OCI-LY3 (cell line): Measurements from ENCODE around the gene OR6B3.

ENCODE experiments used
- CTCF ChIP-seq: fragments of 200-600, 300-600 bp; sonication (generic); IDR thresholded peaks from 2 replicates; pipeline ENCODE4 v1.5.1; 2014; ENCODE audit warnings: antibody characterized with exemption, low read length, low read depth
- EZH2phosphoT487 ChIP-seq: fragments of 200-600 bp; shearing (Covaris generic); IDR thresholded peaks from 2 replicates; pipeline ENCODE4 v1.6.1; 2018; ENCODE audit warnings: antibody characterized with exemption, mixed run types, low read depth

- TF ChIP-seq CTCF: no peak
- no peak for TF ChIP-seq EZH2phosphoT487
Observed at GRCh38 chr2:240030379-240031094, 22.8 kb downstream of the OR6B3 start, which contains the start of gene OR6B2.
